GM19238 (cell line): ENCODE data around the gene POLE.

ENCODE experiments used
- DNase-seq: peaks from one replicate; pipeline ENCODE4 v3.0.0; 2011; ENCODE audit warnings: low spot score; ENCODE audit not compliant: insufficient read length

The POLE gene

GRCh38 chr12:132580701-132581292 is 106.3 kb downstream of the POLE start:
- no peak for DNase-seq

DNA sequence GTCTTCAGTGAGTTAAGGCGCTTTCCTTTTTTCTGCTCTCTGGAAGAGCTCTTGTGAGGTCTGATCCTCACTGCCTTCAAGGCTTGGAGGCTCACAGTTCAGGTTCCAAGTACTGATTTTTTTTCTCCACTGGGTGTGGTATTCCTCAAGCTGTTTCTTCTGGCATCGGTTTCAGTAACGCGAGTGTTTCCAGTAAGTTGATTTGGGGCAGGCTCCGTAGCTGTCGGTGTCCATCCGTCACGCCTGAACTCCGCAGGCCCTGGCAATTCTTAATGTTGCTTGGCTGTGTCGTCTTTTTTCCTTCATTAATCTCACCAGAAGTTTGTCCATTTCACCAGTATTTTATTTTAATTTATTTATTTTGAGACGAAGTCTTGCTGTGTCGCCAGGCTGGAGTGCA is 107.4 kb downstream of the POLE start:
- no peak for DNase-seq

DNA sequence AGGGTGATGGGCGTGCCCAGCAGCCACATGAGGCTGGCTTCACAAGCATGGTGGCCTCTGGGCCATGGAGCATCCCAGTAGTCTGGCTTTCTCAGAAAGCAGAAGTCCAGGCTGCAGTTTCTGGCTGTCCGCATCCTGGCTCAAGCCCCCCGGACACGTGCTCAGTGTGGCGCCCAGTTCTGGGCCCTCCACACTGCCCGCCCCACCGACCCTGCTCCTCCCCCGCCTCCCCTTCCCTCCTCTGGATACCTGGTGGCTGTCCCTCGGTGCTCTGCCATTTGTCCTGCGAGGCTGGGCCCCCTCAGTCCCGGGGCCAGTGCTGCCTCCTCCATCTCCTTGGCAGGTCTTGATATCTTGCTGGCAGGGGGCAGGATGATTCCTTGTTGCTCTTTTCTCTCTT is 108.3 kb downstream of the POLE start:
- DNase-seq: no peak

- no peak for DNase-seq
Measured at GRCh38 chr12:132578118-132578517, 109.0 kb downstream of the POLE start.

DNA sequence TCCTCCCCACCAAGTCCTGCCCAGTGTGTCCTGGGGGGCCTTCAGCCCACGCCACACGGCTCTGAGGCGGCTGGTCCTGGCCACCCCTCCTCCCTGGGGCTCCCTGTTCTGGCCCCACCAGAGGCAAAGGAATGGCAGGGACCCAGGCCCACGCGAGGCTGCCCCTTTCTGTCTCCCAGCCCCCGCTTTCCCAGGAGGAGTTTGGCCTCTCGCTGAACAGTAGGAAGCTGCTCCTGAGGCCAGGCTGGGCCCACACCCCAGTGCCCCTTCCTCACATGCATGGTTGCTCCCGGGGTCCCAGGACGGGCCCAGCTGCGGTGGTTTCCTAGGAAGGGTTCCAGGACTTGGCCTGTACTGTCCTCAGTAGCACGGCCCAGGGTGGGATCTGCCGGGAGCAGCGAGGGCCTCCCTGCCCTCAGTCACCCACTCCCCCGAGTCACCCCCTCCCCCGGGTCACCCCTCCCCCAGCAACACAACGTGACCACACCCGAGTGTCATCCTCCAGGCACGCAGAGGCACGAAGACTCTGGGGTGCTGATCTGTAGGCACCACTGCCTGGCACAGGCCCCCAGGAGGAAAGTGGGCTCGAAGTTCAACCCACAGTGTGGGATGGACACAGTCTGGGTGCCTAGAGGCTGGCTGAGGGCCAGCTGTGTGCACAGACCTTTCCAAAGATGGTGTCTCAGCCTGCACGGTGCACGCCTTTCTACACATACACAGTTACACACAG is 109.8 kb downstream of the POLE start:
- no peak for DNase-seq

DNA sequence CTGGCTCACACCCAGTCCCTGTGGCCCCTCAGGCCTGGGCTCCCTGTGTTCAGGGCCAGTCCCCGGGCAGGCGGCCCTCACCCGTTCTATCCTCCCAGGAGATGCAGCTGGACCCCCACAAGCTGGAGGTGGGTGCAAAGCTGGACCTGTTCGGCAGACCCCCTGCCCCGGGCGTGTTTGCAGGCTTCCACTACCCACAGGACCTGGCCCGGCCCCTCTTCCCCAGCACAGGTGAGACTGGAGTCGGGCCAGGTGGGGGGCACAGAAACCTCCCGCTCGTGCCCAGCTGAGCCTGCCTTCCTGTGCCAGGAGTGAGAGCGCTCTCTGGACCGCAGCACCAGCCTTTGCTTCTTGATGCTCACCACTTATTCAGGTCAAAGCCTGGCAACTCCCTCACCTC is 110.4 kb downstream of the POLE start:
- DNase-seq: no peak

DNA sequence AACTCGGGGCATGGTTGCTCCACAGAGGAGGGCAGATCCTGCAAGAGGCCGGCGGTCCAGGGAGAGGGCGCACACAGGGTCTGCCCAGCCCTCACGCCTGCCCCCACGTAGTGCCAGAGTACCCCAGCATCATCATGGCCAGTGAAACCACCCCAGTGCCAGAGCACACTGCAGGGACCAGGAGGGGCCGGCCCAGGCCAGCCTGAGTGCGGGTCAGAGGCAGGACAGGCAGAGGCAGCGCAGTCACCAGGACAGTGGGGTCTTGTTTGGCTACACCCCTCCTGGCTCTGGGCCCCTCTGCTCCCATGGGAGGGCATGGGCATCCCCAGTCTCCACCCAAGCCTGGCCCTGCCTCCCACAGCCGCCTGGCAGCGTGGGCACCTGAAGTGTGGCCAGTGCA is 111.5 kb downstream of the POLE start:
- DNase-seq: no peak

DNA sequence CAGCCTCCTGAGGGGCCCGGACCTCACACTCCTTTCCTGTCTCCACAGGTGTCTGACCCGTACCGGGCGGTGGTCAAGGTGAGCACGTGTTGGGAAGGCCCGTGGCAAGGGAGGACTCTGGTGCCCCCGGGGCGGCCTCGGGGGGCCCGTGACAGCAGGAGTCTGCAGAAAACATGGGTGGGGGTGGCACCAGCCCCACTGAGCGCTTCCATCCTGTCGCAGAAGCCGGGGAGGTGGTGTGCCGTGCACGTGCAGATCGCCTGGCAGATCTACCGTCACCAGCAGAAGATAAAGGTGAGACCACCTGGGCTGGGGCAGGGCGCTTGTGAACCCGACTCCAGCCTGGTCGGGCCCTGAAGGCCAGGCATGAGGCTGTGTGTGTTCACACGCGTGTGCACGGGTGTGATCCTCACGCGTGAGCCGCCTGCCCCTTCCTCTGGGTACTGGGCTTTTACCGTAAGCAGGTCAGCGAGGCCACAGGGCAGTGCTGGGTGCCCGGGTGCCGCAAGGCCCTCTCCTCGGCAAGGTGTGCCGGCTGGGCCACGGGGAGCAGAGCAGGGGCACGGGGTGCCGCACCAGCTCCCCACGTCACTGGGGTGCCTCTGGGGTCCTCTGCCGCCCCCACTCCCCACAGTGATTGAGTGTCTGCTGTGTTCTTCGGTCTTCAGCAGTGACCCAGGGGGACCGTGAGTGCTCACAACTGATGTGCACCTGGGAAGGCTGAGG is 112.7 kb downstream of the POLE start:
- no peak for DNase-seq
